CD14-positive monocyte (primary cell): ENCODE results near the gene TFPI2. TPM values are rescaled to one million over a fixed set of nuclear protein-coding genes. Genes with fewer than 3 reads are reported as not detected.

Experiments
- DNase-seq, 3 donors: peaks; one replicate each; pipeline ENCODE4 v3.0.0-alpha.2; 2011 to 2022
- H2AFZ ChIP-seq: 2 replicates; pipeline ENCODE4 v1.6.0; 2012; ENCODE audit warnings: mild to moderate bottlenecking, low read depth, low read length, inconsistent platforms; ENCODE audit not compliant: insufficient read depth, poor library complexity, severe bottlenecking
- H3K27ac ChIP-seq, 2 donors: 1 replicate in 1 of 2; 2 replicates in 1 of 2; pipeline ENCODE4 v1.5.1; 2012 to 2013; ENCODE audit warnings: low read length in 2 of 2, control low read depth in 1 of 2, inconsistent platforms in 1 of 2, low read depth in 1 of 2, mild to moderate bottlenecking in 1 of 2
- H3K27me3 ChIP-seq, 2 donors: one replicate each; pipeline versions ENCODE4 v1.6.0 to v1.6.1; 2011 to 2013; ENCODE audit warnings: low read length in 2 of 2; ENCODE audit not compliant: control insufficient read depth in 2 of 2, insufficient read depth in 2 of 2
- H3K36me3 ChIP-seq, 2 donors: replicated peaks in 1 of 2; 1 replicate in 1 of 2; 2 replicates in 1 of 2; pipeline versions ENCODE4 v1.5.1 to v1.6.1; 2012 to 2013; ENCODE audit warnings: low read length in 2 of 2, control low read depth in 1 of 2, inconsistent platforms in 1 of 2, mild to moderate bottlenecking in 1 of 2; ENCODE audit not compliant: insufficient read depth in 2 of 2, control insufficient read depth in 1 of 2
- H3K4me1 ChIP-seq, 2 donors: 1 replicate in 1 of 2; 2 replicates in 1 of 2; pipeline versions ENCODE4 v1.5.1 to v1.6.1; 2012 to 2013; ENCODE audit warnings: low read length in 2 of 2, control low read depth in 1 of 2, inconsistent platforms in 1 of 2, mild to moderate bottlenecking in 1 of 2, moderate library complexity in 1 of 2; ENCODE audit not compliant: insufficient read depth in 2 of 2, control insufficient read depth in 1 of 2
- H3K4me2 ChIP-seq: replicated peaks from 2 replicates; pipeline ENCODE3; 2012; ENCODE audit warnings: low read length, moderate library complexity, mild to moderate bottlenecking; ENCODE audit not compliant: poor library complexity, severe bottlenecking; ENCODE audit errors: extremely low read depth
- H3K4me3 ChIP-seq, 3 experiments: fragments of 200-600 bp in 1 of 3; sonication (generic) in 1 of 3; replicated peaks in 1 of 3; 1 replicate in 2 of 3; 2 replicates in 1 of 3; pipeline ENCODE4 v1.5.1; 2011 to 2013; ENCODE audit warnings: low read length in 3 of 3, mild to moderate bottlenecking in 3 of 3, control low read depth in 2 of 3, low read depth in 2 of 3, inconsistent platforms in 1 of 3, moderate library complexity in 1 of 3
- H3K79me2 ChIP-seq: 2 replicates; pipeline ENCODE4 v1.6.0; 2012; ENCODE audit warnings: mild to moderate bottlenecking, control low read depth, inconsistent platforms, low read length, moderate library complexity; ENCODE audit not compliant: insufficient read depth
- H3K9ac ChIP-seq: 2 replicates; pipeline ENCODE4 v1.6.0; 2017; ENCODE audit warnings: low read length, mild to moderate bottlenecking; ENCODE audit not compliant: insufficient read depth, poor library complexity, severe bottlenecking
- H3K9me3 ChIP-seq, 2 donors: replicated peaks in 1 of 2; 1 replicate in 1 of 2; 2 replicates in 1 of 2; pipeline versions ENCODE4 v1.5.1 to v1.6.1; 2012 to 2013; ENCODE audit warnings: low read length in 2 of 2, control low read depth in 1 of 2; ENCODE audit not compliant: control insufficient read depth in 1 of 2, insufficient read depth in 1 of 2
- H4K20me1 ChIP-seq: 2 replicates; pipeline ENCODE4 v1.6.0; 2012; ENCODE audit warnings: mild to moderate bottlenecking, low read length, control low read depth, moderate library complexity; ENCODE audit not compliant: insufficient read depth
- H3K27ac Mint-ChIP-seq, 7 donors: one replicate each; pipeline ENCODE4 v1.8.0; 2020; ENCODE audit warnings: mild to moderate bottlenecking in 7 of 7, mixed read lengths in 7 of 7, moderate library complexity in 6 of 7, inconsistent platforms in 2 of 7
- H3K27me3 Mint-ChIP-seq, 3 donors: one replicate each; pipeline ENCODE4 v1.8.0; 2021 to 2022; ENCODE audit warnings: low read depth in 3 of 3, mild to moderate bottlenecking in 3 of 3, mixed read lengths in 3 of 3, moderate library complexity in 3 of 3, inconsistent platforms in 1 of 3
- H3K36me3 Mint-ChIP-seq, 2 donors: one replicate each; pipeline ENCODE4 v1.8.0; 2020; ENCODE audit warnings: mixed read lengths in 2 of 2, inconsistent platforms in 1 of 2, mild to moderate bottlenecking in 1 of 2
- H3K4me1 Mint-ChIP-seq: one replicate; pipeline ENCODE4 v1.8.0; 2020; ENCODE audit warnings: mild to moderate bottlenecking, mixed read lengths
- H3K4me3 Mint-ChIP-seq, 2 donors: one replicate each; pipeline ENCODE4 v1.8.0; 2020; ENCODE audit warnings: mild to moderate bottlenecking in 2 of 2, mixed read lengths in 2 of 2, moderate library complexity in 1 of 2
- H3K9me3 Mint-ChIP-seq, 7 donors: one replicate each; pipeline ENCODE4 v1.8.0; 2020 to 2022; ENCODE audit warnings: mixed read lengths in 7 of 7, mild to moderate bottlenecking in 6 of 7, moderate library complexity in 6 of 7, inconsistent platforms in 2 of 7
- CTCF ChIP-seq: fragments of 200-600 bp; IDR thresholded peaks from one replicate; pipeline ENCODE4 v1.8.0; 2022; ENCODE audit warnings: antibody characterized with exemption, mild to moderate bottlenecking
- WGBS: methylation state at CpG from one replicate; pipeline ENCODE4 v1.1.5; 2013; ENCODE audit warnings: missing lambda C conversion rate; ENCODE audit not compliant: insufficient coverage; 5-methylcytosine and 5-hydroxymethylcytosine counted together
- intact Hi-C, 2 donors: fragments of 100-400 bp; cut with micrococcal nuclease; formaldehyde crosslinking; loops; one replicate each; pipeline versions ENCODE4 v1.15.0 to v1.15.1; 2023
- polyA plus RNA-seq, 3 donors: library from polyadenylated mRNA; depleted of rRNA in 1 of 3; unstranded in 2 of 3; stranded (reverse) in 1 of 3; fragments of 300-500 nt in 2 of 3; fragments of >200 nt in 1 of 3; fragmentation: Illumina TruSeq in 2 of 3; gene quantifications; 1 replicate in 2 of 3; 2 replicates in 1 of 3; pipeline ENCODE4 v1.2.3, GENCODE V29; 2012 to 2021

The TFPI2 gene
- polyA plus RNA-seq, 3 donors = not detected

- Mint-ChIP-seq H3K27ac (no peak overlapping the region), H3K4me3 (no peak overlapping the region), H3K27me3 (peaks cover 0 to 3% (median 1%) of the 10 kb centered on the region in 3 donors), H3K4me1 (no peaks in the 10 kb centered on the region), H3K36me3 (no peaks in the 10 kb centered on the region), H3K9me3 (peaks cover 0 to 3% (median 2%) of the 10 kb centered on the region in 7 donors)
- no peaks in the 10 kb centered on the region for H4K20me1 ChIP-seq
- no peaks in the 10 kb centered on the region for H3K36me3 ChIP-seq
- intact Hi-C loops = no loop called here
- H3K27ac ChIP-seq = no peak overlapping the region
- no CpG with 5 or more reads among the region's 1 CpG for WGBS
- no peaks in the 10 kb centered on the region for H3K27me3 ChIP-seq
- no peak overlapping the region for H3K4me3 ChIP-seq
- no peak for TF ChIP-seq CTCF
- H3K9me3 ChIP-seq = no peaks in the 10 kb centered on the region
- H3K4me2 ChIP-seq = no peak overlapping the region
- H3K4me1 ChIP-seq = no peaks in the 10 kb centered on the region
- no peak for DNase-seq
- H3K9ac ChIP-seq = no peak overlapping the region
- H3K79me2 ChIP-seq = no peaks in the 10 kb centered on the region
- H2AFZ ChIP-seq = no peak overlapping the region
Observed at GRCh38 chr7:93937818-93938217, 47.3 kb upstream of the TFPI2 start.

- no peaks in the 10 kb centered on the region for H3K79me2 ChIP-seq
- no peak overlapping the region for H2AFZ ChIP-seq
- no peaks in the 10 kb centered on the region for H4K20me1 ChIP-seq
- no peaks in the 10 kb centered on the region for H3K36me3 Mint-ChIP-seq
- H3K4me3 ChIP-seq = no peak overlapping the region
- no peak overlapping the region for H3K9ac ChIP-seq
- intact Hi-C loops = no loop called here
- no peaks in the 10 kb centered on the region for H3K27me3 ChIP-seq
- no peaks in the 10 kb centered on the region for H3K4me1 ChIP-seq
- H3K36me3 ChIP-seq = no peaks in the 10 kb centered on the region
- H3K27ac Mint-ChIP-seq = no peak overlapping the region
- no peak overlapping the region for H3K4me3 Mint-ChIP-seq
- H3K27ac ChIP-seq = no peak overlapping the region
- peaks cover 1 to 3% (median 3%) of the 10 kb centered on the region in 3 donors for H3K27me3 Mint-ChIP-seq
- no peaks in the 10 kb centered on the region for H3K4me1 Mint-ChIP-seq
- no peak overlapping the region for H3K4me2 ChIP-seq
- DNase-seq = no peak
- no CpG with 5 or more reads among the region's 2 CpGs for WGBS
- H3K9me3 ChIP-seq = no peaks in the 10 kb centered on the region
- no peak for TF ChIP-seq CTCF
- peaks cover 0 to 3% (median 0%) of the 10 kb centered on the region in 7 donors for H3K9me3 Mint-ChIP-seq
Observed at GRCh38 chr7:93935102-93935501, 44.5 kb upstream of the TFPI2 start.
